HG02852 (cell line): ENCODE data around the gene PRCC.
"Not testable (repeated sequence)": the region's sequence is repeated elsewhere in the genome, so short reads cannot be mapped to it uniquely, and the experiment has no call there.

Experiments used
- ATAC-seq: cut with Tn5 transposase; IDR thresholded peaks from one replicate; pipeline ENCODE4 v1.9.1; 2021; ENCODE audit warnings: mild to moderate bottlenecking, moderate library complexity; ENCODE audit not compliant: unreplicated experiment

The PRCC gene

DNA sequence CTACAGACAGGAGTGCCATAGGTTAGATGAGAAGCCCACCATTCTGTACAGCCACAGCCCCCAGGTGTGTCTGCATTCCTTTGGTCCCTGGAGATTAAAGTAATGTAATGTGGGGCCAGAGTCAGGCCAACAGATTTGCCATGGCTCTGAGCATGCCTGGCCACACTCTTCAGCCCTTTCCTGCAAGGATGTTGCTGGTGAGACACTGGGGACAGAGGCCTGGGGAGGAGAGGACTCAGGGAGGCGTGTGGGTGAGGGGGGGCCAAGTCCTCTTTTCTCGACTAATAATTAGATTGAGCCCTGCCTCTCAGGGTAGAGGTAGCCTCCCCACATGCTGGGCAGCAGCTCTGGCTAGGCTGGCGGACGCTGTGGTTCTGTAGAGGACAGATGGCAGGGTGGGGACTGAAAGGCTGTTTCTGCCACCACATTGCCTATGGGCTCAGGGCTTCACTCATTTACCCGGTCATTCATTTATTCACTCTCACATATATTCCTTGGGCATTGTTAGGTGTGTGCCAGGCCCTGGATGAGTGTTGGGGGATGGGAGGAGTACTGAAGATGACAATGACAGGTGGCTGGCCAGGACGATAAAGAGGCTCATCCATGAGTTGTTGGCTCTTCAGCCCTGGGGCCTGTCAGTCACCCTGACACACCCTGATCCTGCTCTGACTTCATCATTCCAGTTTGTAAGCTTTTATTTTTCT, 7.1 kb upstream of the PRCC start:
- no peak for ATAC-seq

GRCh38 chr1:156760796-156761104, 6.6 kb upstream of the PRCC start:
- no peak for ATAC-seq

DNA sequence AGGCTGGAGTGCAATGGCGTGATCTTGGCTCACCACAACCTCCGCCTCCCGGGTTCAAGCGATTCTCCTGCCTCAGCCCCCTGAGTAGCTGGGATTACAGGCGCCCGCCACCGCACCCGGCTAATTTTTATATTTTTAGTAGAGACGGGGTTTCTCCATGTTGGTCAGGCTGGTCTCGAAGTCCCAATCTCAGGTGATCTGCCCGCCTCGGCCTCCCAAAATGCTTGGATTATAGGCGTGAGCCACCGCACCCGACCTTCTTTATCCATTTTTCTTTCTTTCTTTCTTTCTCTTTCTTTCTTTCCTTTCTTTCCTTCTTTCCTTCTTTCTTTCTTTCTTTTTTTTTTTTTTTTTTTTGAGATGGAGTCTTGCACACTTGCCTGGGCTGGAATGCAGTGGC, 2.2 kb upstream of the PRCC start:
- ATAC-seq: not testable (repeated sequence)

GRCh38 chr1:156765666-156766065, 1.7 kb upstream of the PRCC start:
- no peak for ATAC-seq

DNA sequence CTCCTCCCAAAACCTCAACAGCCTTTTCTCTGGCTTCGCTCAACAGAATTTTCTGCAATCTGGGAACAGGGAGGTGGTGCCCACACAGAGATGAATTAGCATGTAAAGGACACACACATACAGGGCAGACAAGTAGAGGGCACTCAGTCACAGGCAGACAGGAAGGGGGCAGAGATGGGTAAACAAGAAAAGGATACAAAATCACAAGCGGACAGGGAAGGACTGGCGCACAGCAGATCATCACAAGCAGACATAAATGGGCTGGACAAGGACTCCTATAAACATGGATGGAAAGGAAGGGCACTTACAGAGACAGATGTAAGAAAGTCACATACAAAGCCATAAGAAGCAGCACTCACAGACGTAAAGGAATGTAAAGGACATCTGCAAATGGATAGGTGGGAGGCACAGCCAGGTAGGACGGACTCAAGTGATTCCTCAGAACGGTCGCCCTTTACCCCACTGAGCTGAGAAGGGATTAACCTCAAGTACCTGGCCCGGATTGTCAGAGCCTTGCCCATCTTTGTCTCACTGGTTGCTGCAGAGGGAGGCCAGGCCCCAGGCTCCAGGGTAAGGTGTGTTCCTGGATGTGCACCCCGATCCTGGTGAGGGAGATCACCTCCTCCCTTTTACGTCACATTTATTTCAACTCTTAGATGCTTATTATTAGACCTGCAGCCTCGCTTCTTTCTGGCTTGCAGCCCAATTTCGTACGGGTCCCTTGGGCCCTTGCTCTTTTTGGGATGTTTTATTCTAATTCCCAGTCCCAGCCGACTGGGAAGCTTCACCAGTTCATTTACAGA, 836 bp upstream of the PRCC start:
- ATAC-seq: peak; percentile 24

- ATAC-seq: peak; percentile 3
Measured at GRCh38 chr1:156767879-156768604, 707 bp downstream of the PRCC start.

GRCh38 chr1:156768610-156769295, 1.4 kb downstream of the PRCC start:
- ATAC-seq: no peak

- ATAC-seq: no peak
Measured at GRCh38 chr1:156772222-156772621, 4.9 kb downstream of the PRCC start.

GRCh38 chr1:156772728-156773497, 5.6 kb downstream of the PRCC start:
- ATAC-seq: no peak

- no peak for ATAC-seq
Measured at GRCh38 chr1:156773607-156774006, 6.3 kb downstream of the PRCC start.

GRCh38 chr1:156775799-156776198, 8.5 kb downstream of the PRCC start:
- ATAC-seq: no peak

GRCh38 chr1:156776942-156777341, 9.6 kb downstream of the PRCC start:
- ATAC-seq: no peak

DNA sequence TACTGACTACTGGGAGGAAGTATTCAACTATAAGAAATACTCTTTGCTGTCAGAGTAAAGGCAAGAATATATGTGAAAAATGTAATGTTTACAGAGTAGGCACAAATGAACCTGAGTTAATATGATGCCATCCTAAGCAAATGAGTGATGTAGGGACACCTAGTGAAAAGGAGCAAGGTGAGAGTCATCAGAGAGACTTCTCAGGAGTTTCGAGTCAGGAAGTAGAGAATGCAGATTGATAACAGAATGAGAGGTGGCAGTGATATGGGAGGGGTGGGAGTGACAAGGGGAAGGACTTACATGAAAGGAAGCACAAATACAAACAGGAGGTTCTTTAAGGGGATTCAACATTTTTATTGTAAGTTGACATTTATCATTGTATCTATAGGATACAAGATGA, 10.2 kb downstream of the PRCC start:
- ATAC-seq: no peak

DNA sequence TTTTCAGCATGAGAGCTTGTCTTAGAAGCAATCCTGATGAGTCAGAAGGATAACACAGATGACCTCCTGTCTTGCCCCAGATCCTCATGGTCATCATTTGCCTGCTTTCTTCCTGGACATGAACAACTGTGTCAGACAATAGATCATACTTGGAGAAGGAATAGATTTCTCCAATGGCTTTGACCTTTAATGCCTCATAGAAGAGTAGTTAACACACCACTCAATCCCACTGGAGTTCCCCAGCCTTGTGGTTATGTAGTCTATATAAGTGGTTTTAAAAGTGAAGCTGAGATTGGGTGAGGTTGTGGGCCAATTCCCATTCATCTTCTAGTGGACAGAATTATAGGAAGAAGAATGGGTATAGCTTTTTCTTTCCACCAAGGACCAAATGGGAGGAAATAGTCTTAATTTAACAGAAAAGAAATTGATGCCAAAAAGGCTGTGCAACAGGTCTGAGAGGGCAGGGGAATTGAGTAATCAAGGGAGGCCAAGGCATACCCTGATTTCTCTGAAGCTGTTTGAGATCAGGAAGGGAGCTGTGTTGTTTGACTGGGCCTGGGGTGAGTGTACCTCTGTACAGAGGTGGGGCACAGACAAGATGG, 14.4 kb downstream of the PRCC start:
- ATAC-seq: no peak

DNA sequence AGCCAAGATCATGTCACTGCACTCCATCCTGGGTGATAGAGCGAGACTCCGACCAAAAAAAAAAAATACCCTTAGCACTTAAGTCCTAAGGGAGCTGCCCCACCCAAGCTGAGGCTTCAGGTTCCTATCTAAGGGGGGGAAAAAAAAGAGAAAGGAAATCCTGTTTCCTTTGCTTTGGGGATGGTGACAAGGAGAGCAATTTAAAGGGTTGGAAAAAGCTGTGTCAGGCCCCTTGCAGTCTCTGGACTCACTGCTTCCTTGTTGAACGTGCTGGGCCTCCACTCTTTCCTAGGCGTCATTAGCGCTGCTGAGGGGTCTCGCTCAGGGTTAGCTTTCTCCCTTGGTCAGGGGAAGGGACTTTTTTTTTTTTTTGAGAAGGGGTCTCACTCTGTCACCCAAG, 18.1 kb downstream of the PRCC start:
- ATAC-seq: no peak

DNA sequence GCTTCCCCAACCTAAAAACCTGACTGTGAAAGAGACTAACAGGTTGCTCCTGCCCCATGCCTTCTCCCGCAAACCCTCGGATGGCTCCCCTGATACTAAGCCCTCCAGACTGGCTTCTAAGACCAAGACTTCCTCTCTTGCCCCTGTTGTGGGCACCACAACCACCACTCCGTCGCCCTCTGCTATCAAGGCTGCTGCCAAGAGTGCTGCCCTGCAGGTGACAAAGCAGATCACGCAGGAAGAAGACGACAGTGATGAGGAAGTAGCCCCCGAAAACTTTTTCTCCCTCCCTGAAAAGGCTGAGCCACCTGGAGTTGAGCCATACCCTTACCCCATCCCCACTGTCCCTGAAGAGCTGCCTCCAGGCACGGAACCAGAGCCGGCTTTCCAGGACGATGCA, 19.3 kb downstream of the PRCC start:
- no peak for ATAC-seq

DNA sequence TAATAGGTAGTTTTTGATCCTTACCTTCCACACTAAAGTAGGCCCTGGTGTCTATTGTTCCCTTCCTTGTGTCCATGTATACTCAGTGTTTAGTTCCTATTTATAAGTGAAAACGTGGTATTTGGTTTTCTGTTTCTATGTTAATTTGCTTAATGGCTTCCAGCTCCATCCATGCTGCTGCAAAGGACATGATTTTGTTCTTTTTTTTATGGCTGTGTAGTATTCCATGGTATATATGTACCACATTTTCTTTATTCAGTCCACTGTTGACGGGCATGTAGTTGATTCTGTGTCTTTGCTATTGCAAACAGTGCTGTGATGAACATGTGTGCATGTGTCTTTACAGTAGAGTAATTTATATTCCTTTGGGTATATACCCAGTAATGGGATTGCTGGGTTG, 20.8 kb downstream of the PRCC start:
- ATAC-seq: no peak

DNA sequence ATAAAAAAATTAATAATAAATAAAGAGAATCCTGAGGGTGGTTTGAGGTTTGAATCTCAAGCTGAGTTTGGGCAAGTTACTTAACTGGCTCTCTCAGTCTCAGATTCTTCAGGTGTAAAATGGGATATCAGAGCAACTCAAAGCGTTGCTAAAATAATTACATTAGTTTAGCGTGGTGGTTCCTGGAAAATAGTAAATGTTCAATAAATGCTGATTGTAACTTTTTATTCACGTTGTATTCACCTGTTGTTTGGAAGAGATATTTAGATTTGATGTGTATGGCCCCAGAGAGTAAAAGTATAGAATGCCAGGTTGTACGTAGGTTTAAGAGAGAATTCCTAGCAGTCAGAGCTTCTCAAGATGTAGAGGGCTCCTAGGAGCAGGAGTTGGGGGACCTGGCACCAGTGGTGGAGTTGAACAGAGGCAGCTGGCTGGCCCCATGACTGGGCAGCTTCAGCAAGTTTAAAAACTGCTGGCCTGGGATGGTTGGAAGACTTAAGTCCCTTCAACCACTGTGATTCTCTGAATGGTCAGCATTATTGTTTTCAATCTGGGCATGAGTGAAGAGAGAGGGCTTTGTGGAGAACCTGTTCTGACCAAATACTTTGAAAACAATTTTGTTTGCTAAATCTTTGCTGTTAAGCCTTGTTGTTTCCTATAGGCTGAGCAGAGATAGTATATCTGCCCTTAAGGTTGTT, 22.4 kb downstream of the PRCC start:
- ATAC-seq: no peak

- no peak for ATAC-seq
Measured at GRCh38 chr1:156794506-156795373, 27.4 kb downstream of the PRCC start.
